ENCODE results near the gene FOXRED1.

- TF ChIP-seq CTCF (optimal IDR thresholded peaks at IDR 0.05 in 1 of 3, IDR thresholded peaks at IDR 0.05 in 1 of 3, conservative IDR thresholded peaks at IDR 0.05 in 1 of 3; ENCODE audit: extremely low read depth in 1 of 3, insufficient read depth in 2 of 3, low read length in 3 of 3) (no peak), EZH2 (IDR thresholded peaks at IDR 0.05; ENCODE audit: low read length) (no peak)
Measured at GRCh38 chr11:126253265-126253664, 15.7 kb upstream of the FOXRED1 start.

Measured in keratinocyte (primary cell).